K562 (cell line): Measurements from ENCODE around the gene FMNL1. TPM values are rescaled to one million over a fixed set of nuclear protein-coding genes. Genes with fewer than 3 reads are reported as not detected.

ENCODE experiments used
- ARID3A ChIP-seq: IDR thresholded peaks from 2 replicates; pipeline ENCODE4 v1.6.1; 2012; ENCODE audit warnings: low read depth, low read length, improper control_type of control experiment, borderline replicate concordance
- CC2D1A ChIP-seq: fragments of 450-650 bp; IDR thresholded peaks from 2 replicates; pipeline ENCODE4 v1.6.1; 2017; ENCODE audit warnings: mild to moderate bottlenecking
- CHD4 ChIP-seq: fragments of 200-600 bp; sonication (generic); IDR thresholded peaks from 3 replicates; pipeline ENCODE4 v1.6.1; 2012; ENCODE audit warnings: low read depth, mild to moderate bottlenecking, mixed read lengths, low read length, inconsistent platforms; ENCODE audit not compliant: insufficient read depth, insufficient replicate concordance, poor library complexity, severe bottlenecking
- FOXA1 ChIP-seq: fragments of 450-650 bp; IDR thresholded peaks from 2 replicates; pipeline ENCODE4 v1.6.1; 2016; ENCODE audit warnings: mild to moderate bottlenecking, borderline replicate concordance
- HDGF ChIP-seq: fragments of 450-650 bp; IDR thresholded peaks from 2 replicates; pipeline ENCODE4 v1.6.1; 2016
- KDM5B ChIP-seq: fragments of 200-600 bp; sonication (generic); IDR thresholded peaks from 2 replicates; pipeline ENCODE4 v1.6.1; 2012; ENCODE audit warnings: low read depth, mild to moderate bottlenecking, moderate library complexity, low read length, control low read depth, inconsistent platforms; ENCODE audit not compliant: insufficient replicate concordance
- MECOM ChIP-seq: fragments of 250-450 bp; sonication (Bioruptor Pico); IDR thresholded peaks from 2 replicates; pipeline ENCODE4 v1.8.0; 2022; ENCODE audit warnings: inconsistent platforms
- NCOR1 ChIP-seq: fragments of 450-650 bp; IDR thresholded peaks from 2 replicates; pipeline ENCODE4 v1.6.1; 2016; ENCODE audit warnings: mild to moderate bottlenecking, moderate library complexity
- PHF8 ChIP-seq: fragments of 200-600 bp; sonication (generic); IDR thresholded peaks from 2 replicates; pipeline ENCODE4 v1.6.1; 2012; ENCODE audit warnings: mixed run types, mild to moderate bottlenecking, inconsistent platforms, low read length, moderate library complexity, borderline replicate concordance
- RBBP5 ChIP-seq: fragments of 200-600 bp; sonication (generic); IDR thresholded peaks from 2 replicates; pipeline ENCODE4 v1.6.1; 2012; ENCODE audit warnings: borderline replicate concordance, mild to moderate bottlenecking, low read length, control low read depth, inconsistent platforms; ENCODE audit not compliant: insufficient read depth, poor library complexity, severe bottlenecking
- RBFOX2 ChIP-seq: fragments of 200-400 bp; formaldehyde crosslinking; IDR thresholded peaks from 2 replicates; pipeline ENCODE4 v1.6.1; 2017; ENCODE audit warnings: low read depth, mild to moderate bottlenecking, low read length, moderate library complexity
- TAL1 ChIP-seq: fragments of 450-650 bp; IDR thresholded peaks from 2 replicates; pipeline ENCODE4 v1.6.1; 2016; ENCODE audit warnings: mild to moderate bottlenecking
- THRA ChIP-seq: fragments of 450-650 bp; IDR thresholded peaks from 2 replicates; pipeline ENCODE4 v1.6.1; 2017; ENCODE audit warnings: mild to moderate bottlenecking, moderate library complexity
- XRCC3 ChIP-seq: fragments of 450-650 bp; IDR thresholded peaks from 2 replicates; pipeline ENCODE4 v1.6.1; 2017; ENCODE audit warnings: mild to moderate bottlenecking, moderate library complexity
- ZBTB17 ChIP-seq: fragments of 450-650 bp; formaldehyde crosslinking; IDR thresholded peaks from 2 replicates; pipeline ENCODE4 v1.4.0; 2020; ENCODE audit warnings: mild to moderate bottlenecking
- ZNF253 ChIP-seq: fragments of 250-450 bp; sonication (Bioruptor Pico); conservative IDR thresholded peaks from 2 replicates; pipeline ENCODE4 v1.6.1; 2021; ENCODE audit warnings: mild to moderate bottlenecking
- ZNF444 ChIP-seq: fragments of 250-450 bp; sonication (Bioruptor Pico); IDR thresholded peaks from 2 replicates; pipeline ENCODE4 v1.4.0; 2020; ENCODE audit warnings: mild to moderate bottlenecking, moderate library complexity
- polyA plus RNA-seq, 8 experiments: library from polyadenylated mRNA; depleted of rRNA in 4 of 8; stranded (reverse) in 5 of 8; unstranded in 3 of 8; fragments of >200 nt; fragmentation: Nextera tagmentation in 2 of 8; fragmentation: Illumina TruSeq in 1 of 8; extraction: Ambion mirVana in 2 of 8; extraction: Trizol in 1 of 8; gene quantifications; 2 replicates each; pipeline versions ENCODE4 v1.2.1 to v1.2.3, GENCODE V29; 2011 to 2014; ENCODE audit warnings: inconsistent platforms in 1 of 8, missing spikeins in 1 of 8
- total RNA-seq, 7 experiments: library from RNA; depleted of rRNA in 6 of 7; stranded (reverse); fragments of >200 nt in 6 of 7; fragmentation: Illumina TruSeq in 2 of 7; extraction: Trizol in 2 of 7; gene quantifications; 2 replicates each; pipeline versions ENCODE4 v1.2.1 to v1.2.3, GENCODE V29; 2011 to 2021; ENCODE audit warnings: low replicate concordance in 1 of 7
- TF ChIP-seq, protein P1 (sequence below): fragments of 450-650 bp; formaldehyde crosslinking; IDR thresholded peaks from 2 replicates; pipeline ENCODE4 v1.4.0; 2022; ENCODE audit warnings: missing genetic modification characterization
- TF ChIP-seq, protein P2 (sequence below): sonication (generic); formaldehyde crosslinking; IDR thresholded peaks from 2 replicates; pipeline ENCODE4 v1.8.0; 2022; ENCODE audit warnings: mild to moderate bottlenecking, missing genetic modification reagents

FMNL1 gene
- total and polyA plus RNA-seq, 9 of the 15 experiments (the other 6 are each of a cell fraction or from before 2014, with no cell fraction given) = 0.70 to 36.6 (median 7.7) TPM

DNA sequence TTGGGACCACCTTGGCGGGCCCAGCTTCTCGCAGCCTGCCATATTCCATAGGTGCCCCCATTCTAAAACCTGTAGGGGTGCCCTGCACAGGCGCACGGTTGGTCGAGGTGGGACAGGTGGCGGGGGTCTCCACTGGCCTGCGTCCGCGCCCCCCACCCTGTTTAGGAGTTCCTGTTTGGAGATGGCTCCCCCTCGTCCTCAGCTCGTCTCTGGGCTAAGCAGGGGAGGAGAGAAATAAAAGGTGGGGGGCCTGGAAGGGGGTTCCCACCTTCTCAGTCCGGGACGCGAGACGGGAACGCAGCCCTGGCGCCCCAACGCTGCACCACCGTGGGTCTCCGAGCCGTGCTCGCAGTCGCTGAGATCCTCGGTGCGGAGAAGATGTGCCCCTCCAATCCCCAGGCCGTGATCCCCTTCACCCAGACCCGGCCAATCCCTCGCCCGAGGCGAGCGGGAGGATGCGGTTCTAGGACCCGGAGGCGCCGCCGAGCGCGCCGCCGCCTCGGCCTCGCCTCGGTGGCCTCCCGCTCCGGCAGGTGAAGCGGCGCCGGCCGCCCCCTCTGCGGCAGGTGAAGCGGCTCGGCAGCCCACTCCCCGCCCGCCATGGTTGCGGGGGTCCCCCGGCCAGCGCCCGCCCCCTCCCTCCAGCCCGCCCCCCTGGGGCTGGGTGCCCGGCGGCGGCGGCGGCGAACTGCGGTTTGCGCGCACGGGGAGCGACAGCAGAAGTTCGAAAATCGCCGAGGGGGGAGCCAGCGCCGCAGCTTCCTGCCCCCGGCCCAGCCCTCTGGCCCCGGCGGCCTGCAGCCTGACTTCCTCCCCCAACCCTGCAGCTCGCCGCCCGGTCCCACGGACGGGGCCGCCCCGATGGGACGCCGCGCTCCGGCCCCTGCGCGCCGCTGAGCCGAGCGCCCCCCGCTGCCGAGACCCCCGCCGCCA lies at the start of gene FMNL1 (continued):
- TF ChIP-seq PHF8 (peak; percentile 26; the same call in 1 of the 2 replicates), ZNF444 (CRISPR knock-in tag) (no peak), ZNF253 (no peak), CC2D1A (no peak), HDGF (no peak), FOXA1 (no peak), NCOR1 (no peak), RBBP5 (peak; percentile 58), RBFOX2 (peak; percentile 45), CHD4 (no peak), THRA (no peak), KDM5B (peak; percentile 53), MECOM (CRISPR knock-in tag) (no peak), XRCC3 (no peak), TAL1 (no peak), ARID3A (no peak), ZBTB17 (0 out of 2 replicates have a peak, but pooled peaks have one; percentile 45)
- TF ChIP-seq, protein P1, sequence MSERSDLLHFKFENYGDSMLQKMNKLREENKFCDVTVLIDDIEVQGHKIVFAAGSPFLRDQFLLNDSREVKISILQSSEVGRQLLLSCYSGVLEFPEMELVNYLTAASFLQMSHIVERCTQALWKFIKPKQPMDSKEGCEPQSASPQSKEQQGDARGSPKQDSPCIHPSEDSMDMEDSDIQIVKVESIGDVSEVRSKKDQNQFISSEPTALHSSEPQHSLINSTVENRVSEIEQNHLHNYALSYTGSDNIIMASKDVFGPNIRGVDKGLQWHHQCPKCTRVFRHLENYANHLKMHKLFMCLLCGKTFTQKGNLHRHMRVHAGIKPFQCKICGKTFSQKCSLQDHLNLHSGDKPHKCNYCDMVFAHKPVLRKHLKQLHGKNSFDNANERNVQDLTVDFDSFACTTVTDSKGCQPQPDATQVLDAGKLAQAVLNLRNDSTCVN (CRISPR knock-in tag) = no peak
- TF ChIP-seq, protein P2, sequence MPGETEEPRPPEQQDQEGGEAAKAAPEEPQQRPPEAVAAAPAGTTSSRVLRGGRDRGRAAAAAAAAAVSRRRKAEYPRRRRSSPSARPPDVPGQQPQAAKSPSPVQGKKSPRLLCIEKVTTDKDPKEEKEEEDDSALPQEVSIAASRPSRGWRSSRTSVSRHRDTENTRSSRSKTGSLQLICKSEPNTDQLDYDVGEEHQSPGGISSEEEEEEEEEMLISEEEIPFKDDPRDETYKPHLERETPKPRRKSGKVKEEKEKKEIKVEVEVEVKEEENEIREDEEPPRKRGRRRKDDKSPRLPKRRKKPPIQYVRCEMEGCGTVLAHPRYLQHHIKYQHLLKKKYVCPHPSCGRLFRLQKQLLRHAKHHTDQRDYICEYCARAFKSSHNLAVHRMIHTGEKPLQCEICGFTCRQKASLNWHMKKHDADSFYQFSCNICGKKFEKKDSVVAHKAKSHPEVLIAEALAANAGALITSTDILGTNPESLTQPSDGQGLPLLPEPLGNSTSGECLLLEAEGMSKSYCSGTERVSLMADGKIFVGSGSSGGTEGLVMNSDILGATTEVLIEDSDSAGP = no peak
